H1 (cell line): ENCODE results near the gene APC2.
"Not testable (repeated sequence)": the region's sequence is repeated elsewhere in the genome, so short reads cannot be mapped to it uniquely, and the experiment has no call there.

ENCODE experiments used
- CHD2 ChIP-seq: IDR thresholded peaks from 2 replicates; pipeline ENCODE4 v1.6.1; 2012; ENCODE audit warnings: low read length, improper control_type of control experiment
- CTCF ChIP-seq, 3 experiments: IDR thresholded peaks; 1 replicate in 2 of 3; 2 replicates in 1 of 3; pipeline versions ENCODE4 v1.5.1 to v1.6.1; 2011; ENCODE audit warnings: low read length in 3 of 3, mild to moderate bottlenecking in 3 of 3, inconsistent platforms in 2 of 3, low read depth in 1 of 3, moderate library complexity in 1 of 3; ENCODE audit not compliant: insufficient read depth in 1 of 3; ENCODE audit errors: control extremely low read depth in 1 of 3
- JUND ChIP-seq: IDR thresholded peaks from 2 replicates; pipeline ENCODE4 v1.6.1; 2011; ENCODE audit warnings: mild to moderate bottlenecking, improper control_type of control experiment, low read length
- NRF1 ChIP-seq: IDR thresholded peaks from 2 replicates; pipeline ENCODE4 v1.6.1; 2011; ENCODE audit warnings: mild to moderate bottlenecking, low read depth, low read length, improper control_type of control experiment
- PHF8 ChIP-seq: fragments of 200-600 bp; sonication (generic); conservative IDR thresholded peaks from 2 replicates; pipeline ENCODE4 v1.7.1; 2012; ENCODE audit warnings: low read depth, mild to moderate bottlenecking, inconsistent platforms, low read length, moderate library complexity
- POLR2A ChIP-seq, 2 experiments: IDR thresholded peaks; 1 replicate in 1 of 2; 2 replicates in 1 of 2; pipeline ENCODE4 v1.6.1; 2011; ENCODE audit warnings: low read depth in 2 of 2, low read length in 2 of 2, mild to moderate bottlenecking in 2 of 2; ENCODE audit errors: control extremely low read depth in 1 of 2
- SIN3A ChIP-seq, 2 experiments: IDR thresholded peaks in 1 of 2; conservative IDR thresholded peaks in 1 of 2; 2 replicates each; pipeline ENCODE4 v1.6.1; 2011 to 2012; ENCODE audit warnings: low read length in 2 of 2, improper control_type of control experiment in 1 of 2, low read depth in 1 of 2, mild to moderate bottlenecking in 1 of 2
- ZNF274 ChIP-seq: IDR thresholded peaks from 2 replicates; pipeline ENCODE4 v1.7.0; 2012; ENCODE audit warnings: low read length, borderline replicate concordance; ENCODE audit errors: extremely low read depth

GRCh38 chr19:1499231-1499630 is 49.3 kb downstream of the APC2 start:
- not testable (repeated sequence) for TF ChIP-seq POLR2A (IDR thresholded peaks at IDR 0.05; ENCODE audit: control extremely low read depth in 1 of 2, low read depth in 2 of 2, low read length in 2 of 2); CTCF (IDR thresholded peaks at IDR 0.05; ENCODE audit: control extremely low read depth in 1 of 3, insufficient read depth in 1 of 3, low read depth in 1 of 3, low read length in 3 of 3); PHF8; NRF1; JUND; SIN3A (conservative IDR thresholded peaks at IDR 0.05 in 1 of 2, IDR thresholded peaks at IDR 0.05 in 1 of 2; ENCODE audit: low read depth in 1 of 2, low read length in 2 of 2); ZNF274; CHD2
